Sigmoid colon (tissue), 7 donors: ENCODE data around the gene SGCD. TPM values are rescaled to one million over a fixed set of nuclear protein-coding genes. Genes with fewer than 3 reads are reported as not detected.
A peak's percentile ranks its signal among the peaks of the same experiment; 100 is the strongest.
"Not testable (repeated sequence)": the region's sequence is repeated elsewhere in the genome, so short reads cannot be mapped to it uniquely, and the experiment has no call there.

ENCODE experiments used
- DNase-seq: peaks from one replicate; pipeline ENCODE4 v3.0.0-alpha.2; 2019
- H3K27ac ChIP-seq, 4 donors: fragments of 200-600 bp; sonication (generic); one replicate each; pipeline ENCODE4 v1.5.1; 2016 to 2019; ENCODE audit warnings: mild to moderate bottlenecking in 1 of 4
- H3K27me3 ChIP-seq, 3 donors: fragments of 200-600 bp; sonication (generic); one replicate each; pipeline ENCODE4 v1.5.1; 2019; ENCODE audit warnings: mild to moderate bottlenecking in 1 of 3
- H3K36me3 ChIP-seq, 4 donors: fragments of 200-600 bp; sonication (generic); one replicate each; pipeline ENCODE4 v1.5.1; 2016 to 2019
- H3K4me1 ChIP-seq, 4 donors: fragments of 200-600 bp; sonication (generic); one replicate each; pipeline ENCODE4 v1.5.1; 2017 to 2019
- H3K4me3 ChIP-seq, 4 donors: fragments of 200-600 bp; sonication (generic); one replicate each; pipeline ENCODE4 v1.5.1; 2017 to 2019; ENCODE audit warnings: mild to moderate bottlenecking in 2 of 4, moderate library complexity in 1 of 4
- H3K9me3 ChIP-seq, 4 donors: fragments of 200-600 bp in 3 of 4; sonication (generic) in 3 of 4; one replicate each; pipeline versions ENCODE4 v1.5.1 to v1.6.1; 2013 to 2019
- CTCF ChIP-seq, 4 experiments: fragments of 450-650 bp in 3 of 4; fragments of 200-600 bp in 1 of 4; IDR thresholded peaks; one replicate each; pipeline ENCODE4 v1.5.1; 2016 to 2019; ENCODE audit warnings: antibody characterized with exemption in 4 of 4, mild to moderate bottlenecking in 3 of 4, moderate library complexity in 2 of 4
- EP300 ChIP-seq, 4 donors: sonication (generic); formaldehyde crosslinking; IDR thresholded peaks; one replicate each; pipeline ENCODE4 v1.6.1; 2017; ENCODE audit warnings: antibody characterized with exemption in 4 of 4
- POLR2A ChIP-seq, 2 donors: fragments of 450-650 bp; IDR thresholded peaks; one replicate each; pipeline ENCODE4 v1.6.1; 2016; ENCODE audit warnings: antibody characterized with exemption in 2 of 2, mild to moderate bottlenecking in 2 of 2, moderate library complexity in 2 of 2
- POLR2AphosphoS5 ChIP-seq, 4 donors: sonication (generic); formaldehyde crosslinking; IDR thresholded peaks; one replicate each; pipeline ENCODE4 v1.6.1; 2017; ENCODE audit warnings: antibody characterized with exemption in 4 of 4
- WGBS, 2 donors: extraction: QIAGEN DNeasy Blood & Tissue Kit; methylation state at CpG; one replicate each; pipeline ENCODE4 v1.1.7; 2013; 5-methylcytosine and 5-hydroxymethylcytosine counted together
- intact Hi-C: fragments of 100-400 bp; cut with DNase I; formaldehyde crosslinking; loops from one replicate; pipeline ENCODE4 v1.15.1; 2023
- polyA plus RNA-seq, 3 donors: library from polyadenylated mRNA; stranded (reverse); fragments of 200-250 nt; gene quantifications; one replicate each; pipeline ENCODE4 v1.2.3, GENCODE V29; 2013
- total RNA-seq, 4 donors: library from RNA; depleted of rRNA; stranded (reverse); fragments of >200 nt; gene quantifications; one replicate each; pipeline ENCODE4 v1.1.0, GENCODE V29; 2016
- donor health status: healthy with polysubstance abuse.
- donor health status: Bipolar disorder and iron deficiency.
- donor health status: healthy.

Gene SGCD
- total and polyA plus RNA-seq, 7 donors = under 0.01 to 34.3 (median 8.2) TPM

DNA sequence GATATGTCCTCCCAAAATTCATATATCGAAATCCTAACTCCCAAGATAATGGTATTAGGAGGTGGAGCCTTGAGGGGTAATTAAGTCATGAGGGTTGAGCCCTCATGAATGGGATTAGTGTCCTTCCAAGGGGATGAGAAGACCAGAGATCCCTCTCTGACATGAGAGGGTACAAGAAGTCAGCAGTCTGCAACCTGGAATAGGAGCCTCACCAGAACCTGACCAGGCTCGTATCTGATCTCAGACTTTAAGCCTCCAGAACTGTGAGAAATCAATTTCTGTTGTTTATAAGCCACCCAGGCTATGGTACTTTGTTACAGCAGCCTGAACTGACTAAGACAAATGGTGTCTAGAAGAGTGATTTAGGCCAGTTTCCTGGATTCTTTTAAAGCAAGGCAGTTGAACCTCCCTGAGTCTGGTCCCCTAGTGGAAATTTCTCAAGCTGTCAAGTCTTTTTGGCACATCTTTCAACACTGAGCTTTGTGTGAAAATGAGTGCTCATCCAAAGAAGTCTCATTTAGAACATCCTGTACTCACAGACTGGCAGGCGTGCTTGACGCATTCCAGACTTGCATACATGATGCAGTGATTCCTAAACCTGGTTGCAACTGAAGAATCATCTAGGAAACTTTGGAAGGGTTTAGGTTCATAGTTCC is 268.3 kb downstream of the SGCD start:
- H3K4me3 ChIP-seq = no peak overlapping the region
- peak overlapping the region; percentile 64 to 86 (median 80) for H3K27ac ChIP-seq
- DNase-seq = peak; percentile 92
- H3K36me3 ChIP-seq = no peaks in the 10 kb centered on the region
- intact Hi-C loops = loop anchor here (10.0 kb wide), 2 partner anchors 200 to 270 kb away; partner anchors contain the start of gene SGCD
- 60 to 78% methylated on average over 4 of the region's 4 CpGs for WGBS, 2 donors
- H3K27me3 ChIP-seq = no peaks in the 10 kb centered on the region
- peaks cover 0 to 16% (median 14%) of the 10 kb centered on the region in 4 donors for H3K4me1 ChIP-seq
- TF ChIP-seq CTCF (IDR thresholded peaks at IDR 0.05) = peak in 1 of 4 experiments; percentile 13
- peak; percentile 90 to 97 (median 96) for TF ChIP-seq POLR2AphosphoS5 (IDR thresholded peaks at IDR 0.05)
- peak; percentile 72 to 96 (median 92) for TF ChIP-seq EP300 (IDR thresholded peaks at IDR 0.05)
- no peak for TF ChIP-seq POLR2A (IDR thresholded peaks at IDR 0.05)
- H3K9me3 ChIP-seq = no peaks in the 10 kb centered on the region

DNA sequence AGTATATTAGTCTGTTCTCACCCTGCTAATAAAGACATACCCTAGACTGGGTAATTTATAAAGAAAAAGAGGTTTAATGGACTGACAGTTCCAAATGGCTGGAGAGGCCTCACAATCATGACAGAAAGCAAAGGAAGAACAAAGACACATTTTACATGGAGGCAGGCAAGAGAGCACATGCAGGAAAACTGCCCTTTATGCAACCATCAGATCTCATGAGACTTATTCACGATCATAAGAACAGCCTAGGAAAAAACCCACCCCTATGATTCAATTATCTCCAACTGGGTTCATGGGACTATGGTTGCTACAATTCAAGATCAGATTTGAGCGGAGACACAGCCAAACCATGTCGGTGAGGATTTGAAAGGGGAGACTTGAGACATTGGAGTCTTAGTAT is 270.3 kb downstream of the SGCD start:
- DNase-seq = no peak
- Histone ChIP-seq H3K27ac (peak overlapping the region in 2 of 4 donors; percentile 83 to 86), H3K9me3 (peaks cover 0 to 7% (median 4%) of the 10 kb centered on the region in 4 donors), H3K27me3 (no peaks in the 10 kb centered on the region), H3K36me3 (no peaks in the 10 kb centered on the region), H3K4me1 (peaks cover 0 to 15% (median 10%) of the 10 kb centered on the region in 4 donors), H3K4me3 (no peak overlapping the region)
- intact Hi-C loops = loop anchor here (10.0 kb wide), 2 partner anchors 202 to 272 kb away; partner anchors contain the start of gene SGCD
- WGBS, 2 donors = 88 to 93% methylated on average over 3 of the region's 3 CpGs
- no peak for TF ChIP-seq CTCF (IDR thresholded peaks at IDR 0.05)
- no peak for TF ChIP-seq POLR2AphosphoS5 (IDR thresholded peaks at IDR 0.05)
- no peak for TF ChIP-seq EP300 (IDR thresholded peaks at IDR 0.05)
- no peak for TF ChIP-seq POLR2A (IDR thresholded peaks at IDR 0.05)

GRCh38 chr5:156598964-156599363 is 272.0 kb downstream of the SGCD start:
- Histone ChIP-seq H3K27me3 (no peaks in the 10 kb centered on the region), H3K9me3 (peaks cover 3 to 18% (median 7%) of the 10 kb centered on the region in 4 donors), H3K4me1 (peaks cover 0 to 15% (median 10%) of the 10 kb centered on the region in 4 donors), H3K4me3 (no peak overlapping the region), H3K36me3 (no peaks in the 10 kb centered on the region), H3K27ac (no peak overlapping the region)
- no peak for DNase-seq
- intact Hi-C loops = loop anchor here (10.0 kb wide), 2 partner anchors 204 to 274 kb away; partner anchors contain the start of gene SGCD
- 62 to 71% methylated on average over 2 of the region's 2 CpGs for WGBS, 2 donors
- TF ChIP-seq CTCF (IDR thresholded peaks at IDR 0.05) (no peak), EP300 (IDR thresholded peaks at IDR 0.05) (no peak), POLR2AphosphoS5 (IDR thresholded peaks at IDR 0.05) (no peak), POLR2A (IDR thresholded peaks at IDR 0.05) (no peak)

- intact Hi-C loops, H3K4me3 ChIP-seq, H3K27me3 ChIP-seq, H3K27ac ChIP-seq, H3K4me1 ChIP-seq, H3K36me3 ChIP-seq, DNase-seq: not testable (repeated sequence)
- peaks cover 0 to 12% (median 6%) of the 10 kb centered on the region in 4 donors for H3K9me3 ChIP-seq
- WGBS, 2 donors = 89 to 93% methylated on average over 11 of the region's 11 CpGs
These were observed 283.6 kb downstream of the SGCD start for GRCh38 chr5:156610582-156610981.

GRCh38 chr5:156615901-156616300 is 288.9 kb downstream of the SGCD start:
- H3K27me3 ChIP-seq = no peaks in the 10 kb centered on the region
- no peak for DNase-seq
- H3K27ac ChIP-seq = no peak overlapping the region
- TF ChIP-seq POLR2A (IDR thresholded peaks at IDR 0.05) (no peak), POLR2AphosphoS5 (IDR thresholded peaks at IDR 0.05) (no peak), EP300 (IDR thresholded peaks at IDR 0.05) (no peak), CTCF (IDR thresholded peaks at IDR 0.05) (no peak)
- no peak overlapping the region for H3K4me3 ChIP-seq
- H3K36me3 ChIP-seq = no peaks in the 10 kb centered on the region
- intact Hi-C loops = no loop called here
- H3K4me1 ChIP-seq = peaks cover 0 to 4% (median 0%) of the 10 kb centered on the region in 4 donors
- WGBS, 2 donors = 72 to 85% methylated on average over 2 of the region's 2 CpGs
- peaks cover 0 to 6% (median 3%) of the 10 kb centered on the region in 4 donors for H3K9me3 ChIP-seq
